ENCODE data around the gene SMCO4. TPM values are rescaled to one million over a fixed set of nuclear protein-coding genes. Genes with fewer than 3 reads are reported as not detected.

Gene SMCO4
- total and polyA plus RNA-seq, 2 of the 8 experiments (the other 6 are each of a cell fraction or from before 2014, with no cell fraction given), result 33.2 to 53.9 TPM

DNA sequence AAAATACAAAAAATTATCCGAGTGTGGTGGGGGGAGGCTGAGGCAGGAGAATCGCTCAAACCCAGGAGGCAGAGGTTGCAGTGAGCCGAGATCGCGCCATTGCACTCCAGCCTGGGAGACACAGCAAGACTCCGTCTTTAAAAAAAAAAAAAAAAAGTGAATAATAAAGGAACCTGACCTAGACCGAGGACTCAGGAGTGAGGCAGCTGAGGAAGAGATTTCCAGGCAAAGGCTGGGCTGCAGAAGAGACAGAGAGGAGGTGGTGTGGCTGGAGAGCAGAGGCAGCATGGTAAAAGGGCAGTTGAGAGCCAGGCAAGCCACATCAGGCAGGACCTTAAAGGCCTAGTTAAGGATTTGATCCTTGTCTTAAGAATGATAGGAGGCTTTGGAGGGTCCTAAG is 28.4 kb upstream of the SMCO4 start (continued):
- TF ChIP-seq, protein P1, sequence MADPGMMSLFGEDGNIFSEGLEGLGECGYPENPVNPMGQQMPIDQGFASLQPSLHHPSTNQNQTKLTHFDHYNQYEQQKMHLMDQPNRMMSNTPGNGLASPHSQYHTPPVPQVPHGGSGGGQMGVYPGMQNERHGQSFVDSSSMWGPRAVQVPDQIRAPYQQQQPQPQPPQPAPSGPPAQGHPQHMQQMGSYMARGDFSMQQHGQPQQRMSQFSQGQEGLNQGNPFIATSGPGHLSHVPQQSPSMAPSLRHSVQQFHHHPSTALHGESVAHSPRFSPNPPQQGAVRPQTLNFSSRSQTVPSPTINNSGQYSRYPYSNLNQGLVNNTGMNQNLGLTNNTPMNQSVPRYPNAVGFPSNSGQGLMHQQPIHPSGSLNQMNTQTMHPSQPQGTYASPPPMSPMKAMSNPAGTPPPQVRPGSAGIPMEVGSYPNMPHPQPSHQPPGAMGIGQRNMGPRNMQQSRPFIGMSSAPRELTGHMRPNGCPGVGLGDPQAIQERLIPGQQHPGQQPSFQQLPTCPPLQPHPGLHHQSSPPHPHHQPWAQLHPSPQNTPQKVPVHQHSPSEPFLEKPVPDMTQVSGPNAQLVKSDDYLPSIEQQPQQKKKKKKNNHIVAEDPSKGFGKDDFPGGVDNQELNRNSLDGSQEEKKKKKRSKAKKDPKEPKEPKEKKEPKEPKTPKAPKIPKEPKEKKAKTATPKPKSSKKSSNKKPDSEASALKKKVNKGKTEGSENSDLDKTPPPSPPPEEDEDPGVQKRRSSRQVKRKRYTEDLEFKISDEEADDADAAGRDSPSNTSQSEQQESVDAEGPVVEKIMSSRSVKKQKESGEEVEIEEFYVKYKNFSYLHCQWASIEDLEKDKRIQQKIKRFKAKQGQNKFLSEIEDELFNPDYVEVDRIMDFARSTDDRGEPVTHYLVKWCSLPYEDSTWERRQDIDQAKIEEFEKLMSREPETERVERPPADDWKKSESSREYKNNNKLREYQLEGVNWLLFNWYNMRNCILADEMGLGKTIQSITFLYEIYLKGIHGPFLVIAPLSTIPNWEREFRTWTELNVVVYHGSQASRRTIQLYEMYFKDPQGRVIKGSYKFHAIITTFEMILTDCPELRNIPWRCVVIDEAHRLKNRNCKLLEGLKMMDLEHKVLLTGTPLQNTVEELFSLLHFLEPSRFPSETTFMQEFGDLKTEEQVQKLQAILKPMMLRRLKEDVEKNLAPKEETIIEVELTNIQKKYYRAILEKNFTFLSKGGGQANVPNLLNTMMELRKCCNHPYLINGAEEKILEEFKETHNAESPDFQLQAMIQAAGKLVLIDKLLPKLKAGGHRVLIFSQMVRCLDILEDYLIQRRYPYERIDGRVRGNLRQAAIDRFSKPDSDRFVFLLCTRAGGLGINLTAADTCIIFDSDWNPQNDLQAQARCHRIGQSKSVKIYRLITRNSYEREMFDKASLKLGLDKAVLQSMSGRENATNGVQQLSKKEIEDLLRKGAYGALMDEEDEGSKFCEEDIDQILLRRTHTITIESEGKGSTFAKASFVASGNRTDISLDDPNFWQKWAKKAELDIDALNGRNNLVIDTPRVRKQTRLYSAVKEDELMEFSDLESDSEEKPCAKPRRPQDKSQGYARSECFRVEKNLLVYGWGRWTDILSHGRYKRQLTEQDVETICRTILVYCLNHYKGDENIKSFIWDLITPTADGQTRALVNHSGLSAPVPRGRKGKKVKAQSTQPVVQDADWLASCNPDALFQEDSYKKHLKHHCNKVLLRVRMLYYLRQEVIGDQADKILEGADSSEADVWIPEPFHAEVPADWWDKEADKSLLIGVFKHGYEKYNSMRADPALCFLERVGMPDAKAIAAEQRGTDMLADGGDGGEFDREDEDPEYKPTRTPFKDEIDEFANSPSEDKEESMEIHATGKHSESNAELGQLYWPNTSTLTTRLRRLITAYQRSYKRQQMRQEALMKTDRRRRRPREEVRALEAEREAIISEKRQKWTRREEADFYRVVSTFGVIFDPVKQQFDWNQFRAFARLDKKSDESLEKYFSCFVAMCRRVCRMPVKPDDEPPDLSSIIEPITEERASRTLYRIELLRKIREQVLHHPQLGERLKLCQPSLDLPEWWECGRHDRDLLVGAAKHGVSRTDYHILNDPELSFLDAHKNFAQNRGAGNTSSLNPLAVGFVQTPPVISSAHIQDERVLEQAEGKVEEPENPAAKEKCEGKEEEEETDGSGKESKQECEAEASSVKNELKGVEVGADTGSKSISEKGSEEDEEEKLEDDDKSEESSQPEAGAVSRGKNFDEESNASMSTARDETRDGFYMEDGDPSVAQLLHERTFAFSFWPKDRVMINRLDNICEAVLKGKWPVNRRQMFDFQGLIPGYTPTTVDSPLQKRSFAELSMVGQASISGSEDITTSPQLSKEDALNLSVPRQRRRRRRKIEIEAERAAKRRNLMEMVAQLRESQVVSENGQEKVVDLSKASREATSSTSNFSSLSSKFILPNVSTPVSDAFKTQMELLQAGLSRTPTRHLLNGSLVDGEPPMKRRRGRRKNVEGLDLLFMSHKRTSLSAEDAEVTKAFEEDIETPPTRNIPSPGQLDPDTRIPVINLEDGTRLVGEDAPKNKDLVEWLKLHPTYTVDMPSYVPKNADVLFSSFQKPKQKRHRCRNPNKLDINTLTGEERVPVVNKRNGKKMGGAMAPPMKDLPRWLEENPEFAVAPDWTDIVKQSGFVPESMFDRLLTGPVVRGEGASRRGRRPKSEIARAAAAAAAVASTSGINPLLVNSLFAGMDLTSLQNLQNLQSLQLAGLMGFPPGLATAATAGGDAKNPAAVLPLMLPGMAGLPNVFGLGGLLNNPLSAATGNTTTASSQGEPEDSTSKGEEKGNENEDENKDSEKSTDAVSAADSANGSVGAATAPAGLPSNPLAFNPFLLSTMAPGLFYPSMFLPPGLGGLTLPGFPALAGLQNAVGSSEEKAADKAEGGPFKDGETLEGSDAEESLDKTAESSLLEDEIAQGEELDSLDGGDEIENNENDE (IDR thresholded peaks at IDR 0.05; ENCODE audit: insufficient replicate concordance, low read length), result no peak
